SK-N-MC (cell line): ENCODE results near the gene GOLT1A.

ENCODE experiments used
- EZH2 ChIP-seq: fragments of 200-600 bp; sonication (generic); IDR thresholded peaks from one replicate; pipeline ENCODE4 v1.6.1; 2017; ENCODE audit warnings: antibody characterized with exemption
- POLR2AphosphoS5 ChIP-seq: IDR thresholded peaks from 2 replicates; pipeline ENCODE4 v1.6.1; 2012; ENCODE audit warnings: mild to moderate bottlenecking, low read depth, low read length, borderline replicate concordance

GRCh38 chr1:204259782-204260181 is 46.0 kb upstream of the GOLT1A start:
- no peak for TF ChIP-seq EZH2
- TF ChIP-seq POLR2AphosphoS5: no peak
